IPS DF 6.9 (cell line): Measurements from ENCODE around the gene VDR.

Source experiments
- DNase-seq: peaks from one replicate; pipeline ENCODE4 v3.0.0-alpha.2; 2013; ENCODE audit warnings: low read depth, low spot score
- H3K27ac ChIP-seq: one replicate; pipeline ENCODE4 v1.5.1; 2013; ENCODE audit warnings: low read length, control low read depth
- H3K27me3 ChIP-seq: 2 replicates; pipeline ENCODE4 v1.6.1; 2013; ENCODE audit warnings: mild to moderate bottlenecking, low read length; ENCODE audit not compliant: control insufficient read depth, insufficient read depth
- H3K36me3 ChIP-seq: 2 replicates; pipeline ENCODE4 v1.6.1; 2013; ENCODE audit warnings: low read length; ENCODE audit not compliant: control insufficient read depth, insufficient read depth
- H3K4me1 ChIP-seq: 2 replicates; pipeline ENCODE4 v1.6.1; 2013; ENCODE audit warnings: low read length; ENCODE audit not compliant: control insufficient read depth, insufficient read depth
- H3K4me3 ChIP-seq: 2 replicates; pipeline ENCODE4 v1.5.1; 2013; ENCODE audit warnings: mild to moderate bottlenecking, low read length
- H3K9me3 ChIP-seq: 2 replicates; pipeline ENCODE4 v1.6.1; 2013; ENCODE audit warnings: low read length, inconsistent platforms; ENCODE audit not compliant: control insufficient read depth, insufficient read depth
- WGBS: extraction: QIAGEN DNeasy Blood & Tissue Kit; methylation state at CpG from one replicate; pipeline ENCODE4 v1.1.7; 2013; ENCODE audit warnings: mixed read lengths, missing lambda C conversion rate; ENCODE audit not compliant: insufficient read length, insufficient coverage; 5-methylcytosine and 5-hydroxymethylcytosine counted together

The VDR gene

GRCh38 chr12:47795814-47796411 lies 108.9 kb downstream of the VDR start:
- Histone ChIP-seq H3K36me3 (peaks cover 41% of the 10 kb centered on the region), H3K27me3 (no peaks in the 10 kb centered on the region), H3K27ac (no peak overlapping the region), H3K9me3 (no peaks in the 10 kb centered on the region), H3K4me1 (0 out of 2 replicates have a peak, but pooled peaks cover 2% of the 10 kb centered on the region), H3K4me3 (no peak overlapping the region)
- no peak for DNase-seq
- WGBS: no CpG with 5 or more reads among the region's 22 CpGs

GRCh38 chr12:47795121-47795813 lies 109.5 kb downstream of the VDR start:
- 0 out of 2 replicates have a peak, but pooled peaks cover 2% of the 10 kb centered on the region for H3K4me1 ChIP-seq
- no peaks in the 10 kb centered on the region for H3K27me3 ChIP-seq
- no CpG with 5 or more reads among the region's 21 CpGs for WGBS
- DNase-seq: no peak
- no peaks in the 10 kb centered on the region for H3K9me3 ChIP-seq
- H3K4me3 ChIP-seq: no peak overlapping the region
- no peak overlapping the region for H3K27ac ChIP-seq
- H3K36me3 ChIP-seq: peaks cover 43% of the 10 kb centered on the region

GRCh38 chr12:47794679-47795078 lies 110.1 kb downstream of the VDR start:
- H3K36me3 ChIP-seq: peaks cover 47% of the 10 kb centered on the region
- H3K9me3 ChIP-seq: no peaks in the 10 kb centered on the region
- DNase-seq: no peak
- H3K4me1 ChIP-seq: 0 out of 2 replicates have a peak, but pooled peaks cover 2% of the 10 kb centered on the region
- no peak overlapping the region for H3K4me3 ChIP-seq
- no CpG with 5 or more reads among the region's 9 CpGs for WGBS
- no peak overlapping the region for H3K27ac ChIP-seq
- no peaks in the 10 kb centered on the region for H3K27me3 ChIP-seq

GRCh38 chr12:47793015-47793681 lies 111.6 kb downstream of the VDR start:
- WGBS: no CpG with 5 or more reads among the region's 15 CpGs
- Histone ChIP-seq H3K27ac (no peak overlapping the region), H3K4me3 (no peak overlapping the region), H3K27me3 (no peaks in the 10 kb centered on the region), H3K4me1 (0 out of 2 replicates have a peak, but pooled peaks cover 2% of the 10 kb centered on the region), H3K36me3 (peaks cover 56% of the 10 kb centered on the region), H3K9me3 (no peaks in the 10 kb centered on the region)
- no peak for DNase-seq

GRCh38 chr12:47791874-47792273 lies 112.9 kb downstream of the VDR start:
- Histone ChIP-seq H3K27me3 (no peaks in the 10 kb centered on the region), H3K4me1 (no peaks in the 10 kb centered on the region), H3K9me3 (no peaks in the 10 kb centered on the region), H3K27ac (no peak overlapping the region), H3K4me3 (no peak overlapping the region), H3K36me3 (peaks cover 62% of the 10 kb centered on the region)
- no peak for DNase-seq
- no CpG with 5 or more reads among the region's 16 CpGs for WGBS
